NB4 (cell line): ENCODE results near the gene PRKG1.

ENCODE experiments used
- CTCF ChIP-seq: IDR thresholded peaks from one replicate; pipeline ENCODE4 v1.5.1; 2012; ENCODE audit warnings: low read depth, low read length
- POLR2A ChIP-seq: IDR thresholded peaks from 2 replicates; pipeline ENCODE4 v1.6.1; 2011; ENCODE audit warnings: mild to moderate bottlenecking; ENCODE audit not compliant: insufficient read length; ENCODE audit errors: extremely low read depth
- TF ChIP-seq, protein P1 (sequence below): IDR thresholded peaks from 2 replicates; pipeline ENCODE4 v1.6.1; 2011; ENCODE audit warnings: low read depth, low read length

- TF ChIP-seq CTCF (no peak), POLR2A (no peak)
- TF ChIP-seq, protein P1, sequence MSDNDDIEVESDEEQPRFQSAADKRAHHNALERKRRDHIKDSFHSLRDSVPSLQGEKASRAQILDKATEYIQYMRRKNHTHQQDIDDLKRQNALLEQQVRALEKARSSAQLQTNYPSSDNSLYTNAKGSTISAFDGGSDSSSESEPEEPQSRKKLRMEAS, result no peak
Measured at GRCh38 chr10:51313773-51314478, 239.6 kb downstream of the PRKG1 start.
